Esophagus muscularis mucosa (tissue), 4 donors: ENCODE measurements around the gene AHCYL1. TPM values are rescaled to one million over a fixed set of nuclear protein-coding genes. Genes with fewer than 3 reads are reported as not detected.
"Not testable (repeated sequence)": the region's sequence is repeated elsewhere in the genome, so short reads cannot be mapped to it uniquely, and the experiment has no call there.

ENCODE experiments used
- DNase-seq: peaks from one replicate; pipeline ENCODE4 v3.0.0-alpha.2; 2017; ENCODE audit errors: extremely low spot score
- H3K27ac ChIP-seq, 4 donors: fragments of 200-600 bp; sonication (generic); replicated peaks in 1 of 4; 1 replicate in 3 of 4; 2 replicates in 1 of 4; pipeline ENCODE4 v1.5.1; 2016 to 2019; ENCODE audit warnings: mild to moderate bottlenecking in 1 of 4
- H3K27me3 ChIP-seq, 4 donors: fragments of 200-600 bp; sonication (generic); one replicate each; pipeline versions ENCODE4 v1.5.1 to v1.6.0; 2016 to 2019
- H3K36me3 ChIP-seq, 4 donors: fragments of 200-600 bp; sonication (generic); one replicate each; pipeline ENCODE4 v1.5.1; 2016 to 2019
- H3K4me1 ChIP-seq, 4 donors: fragments of 200-600 bp; sonication (generic); one replicate each; pipeline ENCODE4 v1.5.1; 2016 to 2019
- H3K4me3 ChIP-seq, 4 donors: fragments of 200-600 bp; sonication (generic); 1 replicate in 2 of 4; 2 replicates in 2 of 4; pipeline ENCODE4 v1.5.1; 2016 to 2019; ENCODE audit warnings: mild to moderate bottlenecking in 4 of 4, moderate library complexity in 1 of 4
- H3K9me3 ChIP-seq, 4 donors: fragments of 200-600 bp; sonication (generic); 1 replicate in 3 of 4; 2 replicates in 1 of 4; pipeline ENCODE4 v1.5.1; 2016 to 2019
- CTCF ChIP-seq, 3 experiments: fragments of 200-600 bp in 2 of 3; fragments of 450-650 bp in 1 of 3; sonication (generic) in 2 of 3; IDR thresholded peaks; one replicate each; pipeline ENCODE4 v1.5.1; 2017 to 2019; ENCODE audit warnings: antibody characterized with exemption in 3 of 3, mild to moderate bottlenecking in 2 of 3, moderate library complexity in 1 of 3
- EP300 ChIP-seq: sonication (generic); formaldehyde crosslinking; IDR thresholded peaks from one replicate; pipeline ENCODE4 v1.6.1; 2017; ENCODE audit warnings: antibody characterized with exemption
- POLR2A ChIP-seq: fragments of 450-650 bp; IDR thresholded peaks from one replicate; pipeline ENCODE4 v1.6.1; 2017; ENCODE audit warnings: antibody characterized with exemption, moderate library complexity, mild to moderate bottlenecking, low read depth
- POLR2AphosphoS5 ChIP-seq, 2 donors: sonication (generic); formaldehyde crosslinking; IDR thresholded peaks; one replicate each; pipeline ENCODE4 v1.6.1; 2017; ENCODE audit warnings: antibody characterized with exemption in 2 of 2
- WGBS: methylation state at CpG from one replicate; pipeline ENCODE4 v1.1.5; 2018; 5-methylcytosine and 5-hydroxymethylcytosine counted together
- intact Hi-C: fragments of 100-400 bp; cut with DNase I; formaldehyde crosslinking; loops from one replicate; pipeline ENCODE4 v1.15.1; 2023
- total RNA-seq, 4 donors: library from RNA; depleted of rRNA; stranded (reverse); fragments of >200 nt; gene quantifications; one replicate each; pipeline versions ENCODE4 v1.1.0 to v1.2.1, GENCODE V29; 2016

Gene AHCYL1
- total RNA-seq, 4 donors from 2014 or later, result 72.1 to 111 (median 91.0) TPM

- 84% methylated on average over 1 of the region's 1 CpG for WGBS
- intact Hi-C loops, result no loop called here
Observed at GRCh38 chr1:109950038-109950437, 34.5 kb upstream of the AHCYL1 start.

GRCh38 chr1:109950509-109950908 is 34.1 kb upstream of the AHCYL1 start:
- peaks cover 0 to 10% (median 5%) of the 10 kb centered on the region in 4 donors for H3K4me1 ChIP-seq
- no peaks in the 10 kb centered on the region for H3K27me3 ChIP-seq
- no peak overlapping the region for H3K27ac ChIP-seq
- no peaks in the 10 kb centered on the region for H3K36me3 ChIP-seq
- TF ChIP-seq EP300, result no peak
- no peak for TF ChIP-seq POLR2A
- TF ChIP-seq CTCF (IDR thresholded peaks at IDR 0.05), result no peak
- H3K4me3 ChIP-seq, result no peak overlapping the region
- intact Hi-C loops, result no loop called here
- H3K9me3 ChIP-seq, result no peaks in the 10 kb centered on the region
- 95% methylated on average over 2 of the region's 2 CpGs for WGBS
- DNase-seq, result no peak

More at GRCh38 chr1:109950038-109950437, 34.5 kb upstream of the AHCYL1 start:
- Histone ChIP-seq H3K36me3 (no peaks in the 10 kb centered on the region), H3K9me3 (no peaks in the 10 kb centered on the region), H3K27ac (no peak overlapping the region), H3K4me3 (no peak overlapping the region), H3K4me1 (peaks cover 0 to 10% (median 5%) of the 10 kb centered on the region in 4 donors), H3K27me3 (no peaks in the 10 kb centered on the region)
- TF ChIP-seq POLR2AphosphoS5 (IDR thresholded peaks at IDR 0.05), result no peak
- no peak for TF ChIP-seq EP300
- no peak for TF ChIP-seq CTCF (IDR thresholded peaks at IDR 0.05)
- TF ChIP-seq POLR2A, result no peak
- no peak for DNase-seq

- H3K36me3 ChIP-seq, H3K27me3 ChIP-seq, H3K27ac ChIP-seq, intact Hi-C loops, H3K9me3 ChIP-seq, DNase-seq, H3K4me3 ChIP-seq: not testable (repeated sequence)
- H3K4me1 ChIP-seq, result peaks cover 0 to 10% (median 5%) of the 10 kb centered on the region in 4 donors
- 96% methylated on average over 5 of the region's 5 CpGs for WGBS
Observed at GRCh38 chr1:109951501-109951900, 33.1 kb upstream of the AHCYL1 start.

GRCh38 chr1:109954041-109954512 is 30.5 kb upstream of the AHCYL1 start:
- H3K27me3 ChIP-seq, result no peaks in the 10 kb centered on the region
- H3K27ac ChIP-seq, result no peak overlapping the region
- DNase-seq, result no peak
- intact Hi-C loops, result no loop called here
- WGBS, result 22% methylated on average over 1 of the region's 1 CpG
- TF ChIP-seq CTCF (IDR thresholded peaks at IDR 0.05) (no peak), POLR2A (no peak), POLR2AphosphoS5 (IDR thresholded peaks at IDR 0.05) (no peak), EP300 (no peak)
- no peak overlapping the region for H3K4me3 ChIP-seq
- no peaks in the 10 kb centered on the region for H3K9me3 ChIP-seq
- no peaks in the 10 kb centered on the region for H3K36me3 ChIP-seq
- H3K4me1 ChIP-seq, result peaks cover 0 to 5% (median 0%) of the 10 kb centered on the region in 4 donors

GRCh38 chr1:109959632-109959973 is 25.0 kb upstream of the AHCYL1 start:
- TF ChIP-seq EP300 (no peak), CTCF (IDR thresholded peaks at IDR 0.05) (no peak), POLR2A (no peak), POLR2AphosphoS5 (IDR thresholded peaks at IDR 0.05) (no peak)

More at GRCh38 chr1:109959632-109959973, 25.0 kb upstream of the AHCYL1 start:
- Histone ChIP-seq H3K9me3 (no peaks in the 10 kb centered on the region), H3K27me3 (no peaks in the 10 kb centered on the region), H3K4me3 (no peak overlapping the region), H3K27ac (peak overlapping the region in 1 of 4 donors; percentile 11), H3K36me3 (no peaks in the 10 kb centered on the region), H3K4me1 (peaks cover 13 to 19% (median 16%) of the 10 kb centered on the region in 4 donors)
- 20% methylated on average over 1 of the region's 1 CpG for WGBS
- DNase-seq, result no peak
- intact Hi-C loops, result no loop called here
